Measurements from ENCODE around the gene PIK3C2A. TPM values are rescaled to one million over a fixed set of nuclear protein-coding genes. Genes with fewer than 3 reads are reported as not detected.

PIK3C2A gene
- total and polyA plus RNA-seq, 10 of the 15 experiments (the other 5 are each of a cell fraction or from before 2014, with no cell fraction given), result 1.6 to 20.6 (median 9.1) TPM

DNA sequence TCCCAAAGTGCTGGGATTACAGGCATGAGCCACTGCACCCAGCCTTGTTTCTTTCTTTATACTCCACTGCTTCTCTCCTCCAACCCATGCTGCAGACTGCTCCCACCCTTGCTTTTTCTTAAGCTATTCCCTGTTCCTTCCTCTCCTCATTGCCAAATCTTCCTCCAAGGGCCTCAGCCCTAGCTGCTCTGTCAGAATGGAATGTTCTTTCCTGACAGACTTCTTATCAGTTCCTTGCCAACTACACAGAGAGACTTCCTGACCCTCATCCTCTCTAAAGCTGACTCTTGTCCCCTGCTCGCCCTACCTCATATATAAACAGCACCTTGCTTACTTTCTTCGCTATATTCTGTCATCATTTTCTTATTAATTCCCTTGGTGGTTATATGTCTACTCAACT is 16.9 kb upstream of the PIK3C2A start:
- ATAC-seq (no peak), DNase-seq (ENCODE audit: low read depth, low spot score) (no peak), FAIRE-seq (no peak)
- no peaks in the 10 kb centered on the region for H4K20me1 ChIP-seq (ENCODE audit: control insufficient read depth, insufficient read depth)
- no peak overlapping the region for H3K9ac ChIP-seq (ENCODE audit: control insufficient read depth, insufficient read depth, low read length)
- H3K4me2 ChIP-seq (ENCODE audit: control insufficient read depth, insufficient read depth), result no peak overlapping the region
- ChIA-PET RAD21 (ENCODE audit: unreplicated experiment) (no interaction called here), SMC1A (ENCODE audit: uncharacterized antibody, unreplicated experiment) (no interaction called here), CTCF (interaction anchor here (1.0 kb wide), 1 partner anchor 12 kb away, joined by 3 read pairs; no protein-coding TSS in a partner anchor), POLR2A (no interaction called here)
- H2AFZ ChIP-seq (ENCODE audit: control insufficient read depth, low read depth, low read length), result no peak overlapping the region
- intact Hi-C loops (cut with micrococcal nuclease; ENCODE audit: unreplicated experiment) (no loop called here), in situ Hi-C loops (cut with MboI) (loop anchor here (5.0 kb wide), 1 partner anchor 283 kb away; no protein-coding TSS in a partner anchor)
- no peaks in the 10 kb centered on the region for H3K79me2 ChIP-seq (ENCODE audit: control insufficient read depth, insufficient read depth, low read length)
- H3K27me3 ChIP-seq (replicated peaks in 1 of 2; ENCODE audit: control insufficient read depth in 2 of 2, insufficient read depth in 2 of 2, low read length in 1 of 2), result no peaks in the 10 kb centered on the region; a peak in 2 of 4 replicates
- no peaks in the 10 kb centered on the region for H3K36me3 ChIP-seq (ENCODE audit: control insufficient read depth in 2 of 2, insufficient read depth in 2 of 2, low read length in 1 of 2)
- no peaks in the 10 kb centered on the region for H3K9me3 ChIP-seq (replicated peaks; ENCODE audit: control insufficient read depth, insufficient read depth, low read length)
- H3K4me1 ChIP-seq (ENCODE audit: control insufficient read depth, insufficient read depth, low read length), result no peaks in the 10 kb centered on the region
- H3K4me3 ChIP-seq, result no peak overlapping the region
- no TSS peak for BruUV-seq (replicated peaks)
- H3K27ac ChIP-seq (ENCODE audit: control insufficient read depth, insufficient read depth), result no peak overlapping the region
- TF ChIP-seq, protein P1, sequence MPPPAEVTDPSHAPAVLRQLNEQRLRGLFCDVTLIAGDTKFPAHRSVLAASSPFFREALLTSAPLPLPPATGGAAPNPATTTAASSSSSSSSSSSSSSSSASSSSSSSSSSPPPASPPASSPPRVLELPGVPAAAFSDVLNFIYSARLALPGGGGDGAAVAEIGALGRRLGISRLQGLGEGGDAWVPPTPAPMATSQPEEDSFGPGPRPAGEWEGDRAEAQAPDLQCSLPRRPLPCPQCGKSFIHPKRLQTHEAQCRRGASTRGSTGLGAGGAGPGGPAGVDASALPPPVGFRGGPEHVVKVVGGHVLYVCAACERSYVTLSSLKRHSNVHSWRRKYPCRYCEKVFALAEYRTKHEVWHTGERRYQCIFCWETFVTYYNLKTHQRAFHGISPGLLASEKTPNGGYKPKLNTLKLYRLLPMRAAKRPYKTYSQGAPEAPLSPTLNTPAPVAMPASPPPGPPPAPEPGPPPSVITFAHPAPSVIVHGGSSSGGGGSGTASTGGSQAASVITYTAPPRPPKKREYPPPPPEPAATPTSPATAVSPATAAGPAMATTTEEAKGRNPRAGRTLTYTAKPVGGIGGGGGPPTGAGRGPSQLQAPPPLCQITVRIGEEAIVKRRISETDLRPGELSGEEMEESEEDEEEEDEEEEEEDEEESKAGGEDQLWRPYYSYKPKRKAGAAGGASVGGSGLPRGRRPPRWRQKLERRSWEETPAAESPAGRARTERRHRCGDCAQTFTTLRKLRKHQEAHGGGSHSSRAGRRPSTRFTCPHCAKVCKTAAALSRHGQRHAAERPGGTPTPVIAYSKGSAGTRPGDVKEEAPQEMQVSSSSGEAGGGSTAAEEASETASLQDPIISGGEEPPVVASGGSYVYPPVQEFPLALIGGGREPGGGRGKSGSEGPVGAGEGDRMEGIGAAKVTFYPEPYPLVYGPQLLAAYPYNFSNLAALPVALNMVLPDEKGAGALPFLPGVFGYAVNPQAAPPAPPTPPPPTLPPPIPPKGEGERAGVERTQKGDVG (CRISPR knock-in tag; IDR thresholded peaks at IDR 0.05), result no peak
- no peak for TF ChIP-seq SIX5 (IDR thresholded peaks at IDR 0.05; ENCODE audit: low read depth, low read length, severe bottlenecking)
- WGBS (ENCODE audit: insufficient coverage, insufficient replicate concordance, low lambda C conversion rate, missing lambda C conversion rate), result 51% methylated on average over 2 of the region's 2 CpGs

DNA sequence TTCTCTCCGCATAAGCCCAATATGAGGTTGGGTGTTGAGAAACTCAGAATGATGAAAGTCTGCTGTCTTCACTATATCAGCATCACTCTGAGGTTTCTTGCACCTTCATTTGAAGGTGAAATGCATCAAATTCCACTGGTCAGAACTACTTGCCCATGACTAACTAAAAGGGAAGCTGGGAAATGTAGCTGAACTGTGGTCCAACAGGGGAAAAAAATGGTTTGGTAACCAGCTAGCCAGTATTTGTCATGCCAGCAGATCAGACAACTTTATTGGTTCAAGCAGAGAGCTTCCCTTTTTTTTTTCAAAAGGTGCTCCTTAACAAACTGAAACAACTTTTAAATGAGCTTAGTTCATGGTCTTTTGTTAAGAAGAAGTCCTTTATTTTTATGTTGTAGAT is 14.2 kb upstream of the PIK3C2A start:
- Histone ChIP-seq H3K4me1 (ENCODE audit: control insufficient read depth, insufficient read depth, low read length) (no peaks in the 10 kb centered on the region), H3K36me3 (ENCODE audit: control insufficient read depth in 2 of 2, insufficient read depth in 2 of 2, low read length in 1 of 2) (no peaks in the 10 kb centered on the region), H4K20me1 (ENCODE audit: control insufficient read depth, insufficient read depth) (no peaks in the 10 kb centered on the region), H3K4me2 (ENCODE audit: control insufficient read depth, insufficient read depth) (no peak overlapping the region), H3K9me3 (replicated peaks; ENCODE audit: control insufficient read depth, insufficient read depth, low read length) (no peaks in the 10 kb centered on the region), H3K27ac (ENCODE audit: control insufficient read depth, insufficient read depth) (no peak overlapping the region), H3K9ac (ENCODE audit: control insufficient read depth, insufficient read depth, low read length) (no peak overlapping the region), H3K27me3 (replicated peaks in 1 of 2; ENCODE audit: control insufficient read depth in 2 of 2, insufficient read depth in 2 of 2, low read length in 1 of 2) (no peaks in the 10 kb centered on the region; a peak in 2 of 4 replicates), H2AFZ (ENCODE audit: control insufficient read depth, low read depth, low read length) (no peak overlapping the region), H3K4me3 (no peak overlapping the region), H3K79me2 (ENCODE audit: control insufficient read depth, insufficient read depth, low read length) (no peaks in the 10 kb centered on the region)
- ChIA-PET SMC1A (ENCODE audit: uncharacterized antibody, unreplicated experiment) (interaction anchor here (0.8 kb wide), 1 partner anchor 436 kb away, joined by 3 read pairs; no protein-coding TSS in a partner anchor), CTCF (interaction anchor here (0.7 to 2.0 kb wide), 7 partner anchors 8 to 402 kb away, joined by 3 to 12 read pairs (median 3); partner anchors contain the start of gene PLEKHA7), RAD21 (ENCODE audit: unreplicated experiment) (no interaction called here), POLR2A (no interaction called here)
- 100% methylated on average over 1 of the region's 1 CpG for WGBS (ENCODE audit: insufficient coverage, insufficient replicate concordance, low lambda C conversion rate, missing lambda C conversion rate)
- in situ Hi-C loops (cut with MboI), result no loop called here
- TF ChIP-seq FOS (IDR thresholded peaks at IDR 0.05; ENCODE audit: borderline replicate concordance, extremely low read depth, insufficient read length) (no peak), ZNF207 (IDR thresholded peaks at IDR 0.05; ENCODE audit: borderline replicate concordance) (no peak), GATAD2B (conservative IDR thresholded peaks at IDR 0.05; ENCODE audit: low read depth) (no peak), CHD2 (IDR thresholded peaks at IDR 0.05; ENCODE audit: borderline replicate concordance, low read depth, low read length) (no peak), CHD1 (IDR thresholded peaks at IDR 0.05; ENCODE audit: low read depth, low read length) (no peak), ESRRA (IDR thresholded peaks at IDR 0.05; ENCODE audit: low read length) (no peak), MXI1 (IDR thresholded peaks at IDR 0.05; ENCODE audit: low read depth, low read length) (no peak), MTA3 (IDR thresholded peaks at IDR 0.05; ENCODE audit: borderline replicate concordance, low read length) (no peak), RBBP5 (conservative IDR thresholded peaks at IDR 0.05) (no peak), TARDBP (IDR thresholded peaks at IDR 0.05; ENCODE audit: borderline replicate concordance) (no peak), KDM1A (IDR thresholded peaks at IDR 0.05; ENCODE audit: borderline replicate concordance) (no peak), ZNF24 (IDR thresholded peaks at IDR 0.05) (no peak), ATF7 (IDR thresholded peaks at IDR 0.05; ENCODE audit: low read depth) (no peak), JUNB (IDR thresholded peaks at IDR 0.05) (no peak), LARP7 (IDR thresholded peaks at IDR 0.05) (no peak), IRF4 (IDR thresholded peaks at IDR 0.05; ENCODE audit: low read depth, low read length) (no peak), ASH2L (IDR thresholded peaks at IDR 0.05; ENCODE audit: borderline replicate concordance, low read depth) (no peak)
- no TSS peak for BruUV-seq (replicated peaks)
- DNase-seq (ENCODE audit: low read depth, low spot score) (no peak), FAIRE-seq (no peak), ATAC-seq (no peak)
- intact Hi-C loops (cut with micrococcal nuclease; ENCODE audit: unreplicated experiment), result no loop called here

All from GM12878 (cell line).